Brain microvascular endothelial cell (primary cell): ENCODE data around the gene EYA2.

Experiments used
- DNase-seq: peaks from one replicate; pipeline ENCODE4 v3.0.0-alpha.2; 2020
- H3K27ac ChIP-seq: fragments of 250-450 bp; sonication (Bioruptor Pico); 2 replicates; pipeline ENCODE4 v1.5.1; 2020; ENCODE audit warnings: mild to moderate bottlenecking, moderate library complexity
- H3K27me3 ChIP-seq: fragments of 250-450 bp; sonication (Bioruptor Pico); replicated peaks from 2 replicates; pipeline ENCODE4 v1.5.1; 2020; ENCODE audit warnings: mild to moderate bottlenecking
- H3K36me3 ChIP-seq: fragments of 250-450 bp; sonication (Bioruptor Pico); replicated peaks from 2 replicates; pipeline ENCODE4 v1.5.1; 2020; ENCODE audit warnings: mild to moderate bottlenecking
- H3K4me3 ChIP-seq: 2 replicates; pipeline ENCODE4 v1.5.1; 2011; ENCODE audit warnings: low read depth, mild to moderate bottlenecking, control low read depth, low read length, moderate library complexity
- CTCF ChIP-seq: IDR thresholded peaks from 2 replicates; pipeline ENCODE4 v1.5.1; 2011; ENCODE audit warnings: low read depth, mild to moderate bottlenecking, moderate library complexity, low read length, control low read depth, inconsistent platforms; ENCODE audit errors: missing control alignments
- in situ Hi-C: cut with HindIII; loops from 2 replicates; pipeline ENCODE4 v1.10.0; 2017; ENCODE audit warnings: low sequenced_read_pairs, low pct_ligation_motif_present

The EYA2 gene

DNA sequence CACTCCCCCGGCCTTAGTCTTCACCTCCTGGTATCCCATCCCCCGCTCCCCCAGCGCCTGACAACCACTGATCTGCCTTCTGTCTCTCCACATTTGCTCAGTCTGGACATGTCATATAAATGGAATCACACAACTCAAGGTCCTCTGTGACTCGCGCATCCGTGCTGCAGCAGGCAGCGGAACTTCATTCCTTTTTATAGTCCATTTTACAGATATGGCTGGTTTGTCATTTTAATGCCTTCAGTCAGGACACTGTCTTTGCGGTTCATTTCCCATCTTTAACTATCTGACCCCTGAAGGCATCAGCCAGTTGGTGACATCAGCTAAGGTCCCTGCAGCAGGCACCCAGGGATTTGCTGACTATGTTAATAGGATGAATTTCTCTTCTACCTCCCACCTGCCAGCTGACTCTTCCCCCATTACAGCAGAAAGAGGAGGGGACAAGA is 336.2 kb downstream of the EYA2 start:
- Histone ChIP-seq H3K27ac (peak overlapping the region; percentile 65), H3K27me3 (no peaks in the 10 kb centered on the region), H3K36me3 (peaks cover 38% of the 10 kb centered on the region), H3K4me3 (no peak overlapping the region)
- peak; percentile 43 for DNase-seq
- in situ Hi-C loops, result loop anchor here (25.0 kb wide), 1 partner anchor 381 kb away; no protein-coding TSS in a partner anchor
- TF ChIP-seq CTCF, result no peak

DNA sequence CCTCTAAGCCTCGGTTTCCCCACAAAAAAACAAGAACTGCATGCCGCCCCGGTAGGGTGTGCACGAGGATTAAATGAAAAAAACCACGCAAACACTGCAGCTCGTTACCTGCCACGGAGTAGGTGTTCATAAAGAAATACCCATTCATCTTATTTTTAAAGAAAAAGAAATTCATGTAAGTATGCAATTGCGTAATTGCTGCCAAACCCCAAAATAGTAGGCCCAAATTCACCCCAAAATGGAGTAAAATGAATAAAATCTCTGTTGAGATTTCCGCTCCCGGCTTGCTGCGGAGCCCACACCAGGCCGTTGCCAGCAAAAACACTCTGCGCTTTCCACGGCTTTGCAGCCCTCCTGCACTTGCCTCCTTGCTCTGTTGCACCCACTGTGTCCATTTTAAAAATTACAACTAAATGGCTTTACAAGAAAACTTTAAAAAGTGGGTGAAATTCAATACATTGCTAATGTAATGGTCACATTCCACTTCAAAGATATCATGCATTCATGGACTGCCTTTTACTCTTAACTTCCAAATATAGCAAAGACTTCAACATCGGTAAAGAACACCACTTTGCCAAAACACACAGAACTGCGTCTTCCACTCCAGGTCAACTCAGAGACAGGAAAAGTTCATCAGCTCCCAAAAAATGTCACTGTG is 336.9 kb downstream of the EYA2 start:
- peak; percentile 37 for TF ChIP-seq CTCF
- Histone ChIP-seq H3K27me3 (no peaks in the 10 kb centered on the region), H3K27ac (peak overlapping the region; percentile 65), H3K4me3 (no peak overlapping the region), H3K36me3 (peaks cover 40% of the 10 kb centered on the region)
- in situ Hi-C loops, result loop anchor here (25.0 kb wide), 1 partner anchor 381 kb away; no protein-coding TSS in a partner anchor
- DNase-seq, result peak; percentile 56

DNA sequence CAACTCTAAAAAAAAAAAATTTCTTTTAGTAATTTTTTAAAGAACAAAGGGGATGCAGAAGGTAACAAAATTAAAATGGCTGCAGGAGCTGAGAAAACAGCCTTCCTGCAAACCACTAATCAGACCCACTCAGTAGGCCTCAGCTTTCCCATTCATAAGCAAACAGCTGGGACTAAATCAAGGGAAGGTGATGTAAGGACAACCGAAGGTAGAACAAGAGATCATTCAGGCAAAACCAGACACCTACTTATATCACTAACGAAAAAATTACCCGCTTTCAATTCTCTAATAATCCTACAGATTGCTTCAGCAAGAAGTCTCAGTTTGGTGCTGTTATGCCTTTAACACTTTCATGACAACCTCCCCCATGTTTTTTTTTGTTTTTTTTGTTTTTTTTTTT is 337.9 kb downstream of the EYA2 start:
- Histone ChIP-seq H3K4me3 (no peak overlapping the region), H3K36me3 (peaks cover 35% of the 10 kb centered on the region), H3K27me3 (no peaks in the 10 kb centered on the region), H3K27ac (peak overlapping the region; percentile 65)
- TF ChIP-seq CTCF, result no peak
- no peak for DNase-seq
- in situ Hi-C loops, result loop anchor here (25.0 kb wide), 1 partner anchor 380 kb away; no protein-coding TSS in a partner anchor

DNA sequence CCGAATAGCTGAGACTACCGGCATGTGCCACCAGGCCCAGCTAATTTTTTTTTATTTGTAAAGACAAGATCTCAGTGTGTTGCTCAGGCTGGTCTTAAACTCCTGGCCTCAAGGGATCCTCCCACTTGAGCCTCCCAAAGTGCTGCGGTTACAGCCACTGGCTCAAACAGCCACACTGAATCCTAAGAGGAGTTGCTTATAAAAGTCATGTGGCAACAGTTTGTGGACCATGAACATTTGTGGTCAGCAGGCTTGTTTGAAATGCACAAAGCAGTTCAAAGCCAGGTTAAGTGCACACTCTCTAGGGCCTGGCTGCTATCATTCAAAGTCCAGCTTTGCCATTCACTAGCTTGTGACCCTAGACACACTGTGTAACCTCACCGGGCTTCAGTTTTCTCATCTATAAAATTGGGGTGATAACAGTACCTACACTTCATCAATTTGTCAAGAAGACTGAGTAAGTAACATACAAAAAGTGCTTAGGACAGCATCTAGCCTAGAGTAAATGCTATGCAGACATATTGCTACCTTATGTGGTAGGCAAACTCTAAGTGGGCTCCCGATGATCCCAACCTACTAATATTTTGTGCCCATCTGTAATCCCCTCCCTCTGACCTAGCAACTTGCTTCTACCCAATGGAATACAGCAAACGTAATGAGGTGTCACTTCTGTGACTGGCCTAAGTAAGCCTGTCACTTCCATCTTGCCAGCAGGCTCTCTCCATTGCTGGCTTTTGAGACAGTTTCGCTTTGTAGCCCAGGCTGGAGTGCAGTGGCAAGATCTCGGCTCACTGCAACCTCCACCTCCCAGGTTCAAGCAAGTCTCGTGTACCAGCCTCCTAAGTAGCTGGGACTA is 338.9 kb downstream of the EYA2 start:
- Histone ChIP-seq H3K27ac (no peak overlapping the region), H3K27me3 (no peaks in the 10 kb centered on the region), H3K36me3 (peaks cover 28% of the 10 kb centered on the region), H3K4me3 (no peak overlapping the region)
- no peak for DNase-seq
- TF ChIP-seq CTCF, result no peak
- in situ Hi-C loops, result loop anchor here (25.0 kb wide), 1 partner anchor 379 kb away; no protein-coding TSS in a partner anchor

DNA sequence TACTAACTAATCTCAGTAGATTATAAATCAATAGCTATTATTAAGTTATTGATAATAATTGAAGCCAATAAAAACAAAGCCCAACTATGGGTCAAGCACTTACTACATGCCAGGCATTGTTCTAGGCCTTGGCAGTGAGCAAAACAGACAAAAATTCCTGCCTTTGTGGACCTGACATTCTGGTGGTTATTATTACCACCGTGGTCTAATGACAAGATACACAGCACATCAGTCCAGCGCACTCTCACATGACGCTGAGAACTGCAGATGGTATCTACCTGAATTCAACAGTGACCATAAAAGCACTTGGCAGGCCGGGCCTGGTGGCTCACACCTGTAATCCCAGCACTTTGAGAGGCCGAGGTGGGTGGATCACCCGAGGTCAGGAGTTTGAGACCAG is 340.5 kb downstream of the EYA2 start:
- Histone ChIP-seq H3K4me3 (no peak overlapping the region), H3K36me3 (peaks cover 31% of the 10 kb centered on the region), H3K27ac (no peak overlapping the region), H3K27me3 (no peaks in the 10 kb centered on the region)
- in situ Hi-C loops, result loop anchor here (25.0 kb wide), 1 partner anchor 377 kb away; no protein-coding TSS in a partner anchor
- DNase-seq, result no peak
- no peak for TF ChIP-seq CTCF
